Hematopoietic multipotent progenitor cell treated with erythropoietin and hydrocortisone succinate and interleukin-3 and kit ligand, for 4 days (in vitro differentiated cells): ENCODE data around the gene CLCN7.

Experiments used
- DNase-seq: peaks from one replicate; pipeline ENCODE4 v3.0.0-alpha.2; 2015

CLCN7 gene

GRCh38 chr16:1460602-1461138 is 14.2 kb downstream of the CLCN7 start:
- DNase-seq: no peak

- no peak for DNase-seq
These were observed 14.9 kb downstream of the CLCN7 start for GRCh38 chr16:1459967-1460366.

- no peak for DNase-seq
These were observed 15.9 kb downstream of the CLCN7 start for GRCh38 chr16:1458977-1459341.

GRCh38 chr16:1458336-1458976 is 16.4 kb downstream of the CLCN7 start:
- no peak for DNase-seq

- DNase-seq: no peak
These were observed 17.2 kb downstream of the CLCN7 start for GRCh38 chr16:1457489-1458245.

- DNase-seq: no peak
These were observed 17.9 kb downstream of the CLCN7 start for GRCh38 chr16:1456951-1457350.

GRCh38 chr16:1455190-1456171 is 19.3 kb downstream of the CLCN7 start:
- no peak for DNase-seq

- DNase-seq: no peak
These were observed 20.3 kb downstream of the CLCN7 start for GRCh38 chr16:1454561-1454960.

- DNase-seq: no peak
These were observed 21.5 kb downstream of the CLCN7 start for GRCh38 chr16:1453316-1453715.

- no peak for DNase-seq
These were observed 22.3 kb downstream of the CLCN7 start for GRCh38 chr16:1452530-1452929.

- no peak for DNase-seq
These were observed 23.0 kb downstream of the CLCN7 start for GRCh38 chr16:1451702-1452392.

- no peak for DNase-seq
These were observed 24.0 kb downstream of the CLCN7 start for GRCh38 chr16:1450841-1451240.

- DNase-seq: no peak
These were observed 24.6 kb downstream of the CLCN7 start for GRCh38 chr16:1450218-1450617.

GRCh38 chr16:1449201-1449788 is 25.5 kb downstream of the CLCN7 start:
- DNase-seq: no peak

GRCh38 chr16:1448536-1449116 is 26.2 kb downstream of the CLCN7 start:
- no peak for DNase-seq

GRCh38 chr16:1447965-1448364 is 26.9 kb downstream of the CLCN7 start:
- no peak for DNase-seq

GRCh38 chr16:1446296-1447080 is 28.3 kb downstream of the CLCN7 start:
- DNase-seq: no peak

- no peak for DNase-seq
These were observed 29.2 kb downstream of the CLCN7 start for GRCh38 chr16:1445518-1446203.

GRCh38 chr16:1444730-1445517 is 29.9 kb downstream of the CLCN7 start:
- DNase-seq: no peak
